Measurements from ENCODE around the gene TEAD4.

TEAD4 gene

GRCh38 chr12:2959192-2959504 lies at the start of gene TEAD4:
Gene TEAD4, plus strand, starts transcription at chr12:2959397.
- TF ChIP-seq, protein P1, sequence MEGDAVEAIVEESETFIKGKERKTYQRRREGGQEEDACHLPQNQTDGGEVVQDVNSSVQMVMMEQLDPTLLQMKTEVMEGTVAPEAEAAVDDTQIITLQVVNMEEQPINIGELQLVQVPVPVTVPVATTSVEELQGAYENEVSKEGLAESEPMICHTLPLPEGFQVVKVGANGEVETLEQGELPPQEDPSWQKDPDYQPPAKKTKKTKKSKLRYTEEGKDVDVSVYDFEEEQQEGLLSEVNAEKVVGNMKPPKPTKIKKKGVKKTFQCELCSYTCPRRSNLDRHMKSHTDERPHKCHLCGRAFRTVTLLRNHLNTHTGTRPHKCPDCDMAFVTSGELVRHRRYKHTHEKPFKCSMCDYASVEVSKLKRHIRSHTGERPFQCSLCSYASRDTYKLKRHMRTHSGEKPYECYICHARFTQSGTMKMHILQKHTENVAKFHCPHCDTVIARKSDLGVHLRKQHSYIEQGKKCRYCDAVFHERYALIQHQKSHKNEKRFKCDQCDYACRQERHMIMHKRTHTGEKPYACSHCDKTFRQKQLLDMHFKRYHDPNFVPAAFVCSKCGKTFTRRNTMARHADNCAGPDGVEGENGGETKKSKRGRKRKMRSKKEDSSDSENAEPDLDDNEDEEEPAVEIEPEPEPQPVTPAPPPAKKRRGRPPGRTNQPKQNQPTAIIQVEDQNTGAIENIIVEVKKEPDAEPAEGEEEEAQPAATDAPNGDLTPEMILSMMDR (IDR thresholded peaks at IDR 0.05) = no peak

DNA sequence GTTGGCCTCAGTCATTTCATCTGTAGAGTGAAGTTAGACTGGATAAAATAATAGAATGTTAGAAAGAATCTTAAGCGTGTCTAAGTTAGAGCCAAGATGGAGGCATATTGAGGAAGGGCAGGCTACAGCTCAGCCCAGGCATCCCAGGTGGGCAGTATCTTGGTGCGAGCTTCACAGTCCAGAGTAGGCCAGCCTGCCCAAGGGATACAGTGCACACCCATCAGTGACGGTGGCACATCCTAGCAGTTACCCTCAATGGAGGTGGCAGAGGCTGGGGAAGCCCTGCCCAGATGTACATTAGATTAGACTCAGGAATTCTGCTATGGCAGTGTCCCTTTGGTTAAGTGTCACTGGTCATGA lies 47.0 kb upstream of the TEAD4 start:
- TF ChIP-seq, protein P1 (IDR thresholded peaks at IDR 0.05) = no peak

DNA sequence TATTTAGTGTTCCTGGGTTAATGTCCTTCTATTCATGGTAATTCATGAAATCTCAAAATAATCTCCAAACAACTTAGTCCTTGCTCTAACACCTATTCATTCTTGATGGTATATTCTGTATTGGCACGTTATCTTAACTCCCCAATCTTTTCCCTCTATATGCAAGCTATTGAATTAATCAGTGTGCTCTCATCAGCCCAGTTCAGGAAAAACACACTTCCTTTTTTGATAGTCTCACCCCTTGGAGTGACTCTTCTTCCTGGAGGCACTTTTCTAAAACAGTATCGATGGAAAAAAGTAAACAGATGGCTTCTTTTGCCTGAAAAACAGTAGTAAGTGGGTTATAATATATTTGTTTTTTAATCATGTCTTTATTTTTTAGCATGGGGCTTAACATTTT lies 39.9 kb upstream of the TEAD4 start:
- TF ChIP-seq, protein P1 (IDR thresholded peaks at IDR 0.05) = no peak

GRCh38 chr12:2922329-2922728 lies 36.9 kb upstream of the TEAD4 start:
- TF ChIP-seq, protein P1 (IDR thresholded peaks at IDR 0.05) = no peak

GRCh38 chr12:2923057-2923456 lies 36.1 kb upstream of the TEAD4 start:
- TF ChIP-seq, protein P1 (IDR thresholded peaks at IDR 0.05) = no peak

GRCh38 chr12:2924019-2924418 lies 35.2 kb upstream of the TEAD4 start:
- TF ChIP-seq, protein P1 (IDR thresholded peaks at IDR 0.05) = no peak

GRCh38 chr12:2925322-2925995 lies 33.7 kb upstream of the TEAD4 start:
- TF ChIP-seq, protein P1 (IDR thresholded peaks at IDR 0.05) = no peak

- TF ChIP-seq, protein P1 (IDR thresholded peaks at IDR 0.05) = no peak
Measured at GRCh38 chr12:2930865-2931264, 28.3 kb upstream of the TEAD4 start.

Data from LNCAP (cell line).